ENCODE data around the gene ZFP42.

DNA sequence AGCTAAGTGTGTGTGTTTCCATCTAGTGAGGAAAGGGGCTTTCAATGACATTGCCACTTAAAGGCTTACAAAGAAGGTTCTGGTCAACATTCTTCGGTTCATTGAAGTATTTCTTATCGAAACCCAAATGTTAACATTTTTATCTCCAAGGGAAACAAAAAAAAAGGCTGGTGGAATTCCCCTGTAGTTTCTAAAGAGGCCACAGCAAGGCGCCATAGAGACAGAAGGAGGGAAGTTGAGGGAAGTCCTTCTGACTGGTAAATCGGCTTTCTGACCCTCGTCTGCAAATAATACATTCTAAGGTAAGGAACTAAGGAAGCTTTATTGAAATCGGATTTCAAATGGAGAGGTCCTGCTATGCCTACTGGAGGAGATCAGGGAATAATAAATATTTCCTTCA is 1.7 kb upstream of the ZFP42 start:
- TF ChIP-seq, protein P1, sequence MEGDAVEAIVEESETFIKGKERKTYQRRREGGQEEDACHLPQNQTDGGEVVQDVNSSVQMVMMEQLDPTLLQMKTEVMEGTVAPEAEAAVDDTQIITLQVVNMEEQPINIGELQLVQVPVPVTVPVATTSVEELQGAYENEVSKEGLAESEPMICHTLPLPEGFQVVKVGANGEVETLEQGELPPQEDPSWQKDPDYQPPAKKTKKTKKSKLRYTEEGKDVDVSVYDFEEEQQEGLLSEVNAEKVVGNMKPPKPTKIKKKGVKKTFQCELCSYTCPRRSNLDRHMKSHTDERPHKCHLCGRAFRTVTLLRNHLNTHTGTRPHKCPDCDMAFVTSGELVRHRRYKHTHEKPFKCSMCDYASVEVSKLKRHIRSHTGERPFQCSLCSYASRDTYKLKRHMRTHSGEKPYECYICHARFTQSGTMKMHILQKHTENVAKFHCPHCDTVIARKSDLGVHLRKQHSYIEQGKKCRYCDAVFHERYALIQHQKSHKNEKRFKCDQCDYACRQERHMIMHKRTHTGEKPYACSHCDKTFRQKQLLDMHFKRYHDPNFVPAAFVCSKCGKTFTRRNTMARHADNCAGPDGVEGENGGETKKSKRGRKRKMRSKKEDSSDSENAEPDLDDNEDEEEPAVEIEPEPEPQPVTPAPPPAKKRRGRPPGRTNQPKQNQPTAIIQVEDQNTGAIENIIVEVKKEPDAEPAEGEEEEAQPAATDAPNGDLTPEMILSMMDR (IDR thresholded peaks at IDR 0.05): no peak
- TF ChIP-seq POLR2A (IDR thresholded peaks at IDR 0.05): no peak

Data from Peyer's patch (tissue), 4 donors.